GM10266 (cell line): ENCODE measurements around the gene GPX4.
A peak's percentile ranks its signal among the peaks of the same experiment; 100 is the strongest.

Source experiments
- DNase-seq: peaks from one replicate; pipeline ENCODE4 v3.0.0; 2012; ENCODE audit errors: extremely low spot score
- TF ChIP-seq, protein P1 (sequence below): IDR thresholded peaks from 2 replicates; pipeline ENCODE4 v1.5.1; 2012; ENCODE audit warnings: mild to moderate bottlenecking, low read depth; ENCODE audit not compliant: control insufficient read depth, insufficient read depth; ENCODE audit errors: missing control alignments

Gene GPX4

DNA sequence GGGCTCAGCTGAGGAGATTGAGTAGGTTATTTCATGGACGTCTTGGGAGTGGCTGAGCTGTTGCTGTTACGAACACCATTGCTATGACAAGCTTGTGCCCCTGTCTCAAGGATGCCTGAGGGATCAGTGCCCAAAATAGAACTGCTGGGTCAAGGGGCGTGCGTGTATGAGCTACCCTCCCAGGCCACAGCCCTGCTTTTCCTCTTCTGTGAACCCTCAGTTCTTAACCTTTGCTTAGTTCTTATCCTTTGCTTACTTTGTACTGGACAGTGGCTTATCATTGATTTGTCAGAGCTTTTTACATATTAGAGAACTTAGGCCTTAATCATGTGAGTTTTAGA, 27.8 kb upstream of the GPX4 start:
- TF ChIP-seq, protein P1, sequence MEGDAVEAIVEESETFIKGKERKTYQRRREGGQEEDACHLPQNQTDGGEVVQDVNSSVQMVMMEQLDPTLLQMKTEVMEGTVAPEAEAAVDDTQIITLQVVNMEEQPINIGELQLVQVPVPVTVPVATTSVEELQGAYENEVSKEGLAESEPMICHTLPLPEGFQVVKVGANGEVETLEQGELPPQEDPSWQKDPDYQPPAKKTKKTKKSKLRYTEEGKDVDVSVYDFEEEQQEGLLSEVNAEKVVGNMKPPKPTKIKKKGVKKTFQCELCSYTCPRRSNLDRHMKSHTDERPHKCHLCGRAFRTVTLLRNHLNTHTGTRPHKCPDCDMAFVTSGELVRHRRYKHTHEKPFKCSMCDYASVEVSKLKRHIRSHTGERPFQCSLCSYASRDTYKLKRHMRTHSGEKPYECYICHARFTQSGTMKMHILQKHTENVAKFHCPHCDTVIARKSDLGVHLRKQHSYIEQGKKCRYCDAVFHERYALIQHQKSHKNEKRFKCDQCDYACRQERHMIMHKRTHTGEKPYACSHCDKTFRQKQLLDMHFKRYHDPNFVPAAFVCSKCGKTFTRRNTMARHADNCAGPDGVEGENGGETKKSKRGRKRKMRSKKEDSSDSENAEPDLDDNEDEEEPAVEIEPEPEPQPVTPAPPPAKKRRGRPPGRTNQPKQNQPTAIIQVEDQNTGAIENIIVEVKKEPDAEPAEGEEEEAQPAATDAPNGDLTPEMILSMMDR: no peak

DNA sequence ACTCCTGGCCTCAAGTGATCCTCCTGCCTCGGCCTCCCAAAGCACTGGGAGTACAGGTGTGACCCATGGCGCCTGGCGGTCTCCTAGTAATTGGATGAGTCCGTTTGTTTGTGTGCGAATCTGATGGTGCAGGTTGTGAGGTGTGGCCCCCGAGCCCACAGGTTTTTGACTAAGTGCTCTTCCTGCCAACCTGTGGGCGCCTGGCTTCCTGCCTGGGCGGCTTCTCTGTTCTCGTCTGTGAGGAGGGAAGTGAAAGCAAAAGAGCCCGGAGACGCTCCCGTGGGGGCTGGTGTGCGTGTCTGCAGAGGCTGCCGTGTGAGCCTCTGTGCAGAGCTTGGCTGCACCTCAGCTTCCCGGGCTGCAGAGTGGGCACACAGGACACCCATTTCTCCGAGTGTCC, 26.8 kb upstream of the GPX4 start:
- DNase-seq: peak; percentile 96
- TF ChIP-seq, protein P1: no peak

More for the DNA sequence above, 27.8 kb upstream of the GPX4 start:
- DNase-seq: no peak

DNA sequence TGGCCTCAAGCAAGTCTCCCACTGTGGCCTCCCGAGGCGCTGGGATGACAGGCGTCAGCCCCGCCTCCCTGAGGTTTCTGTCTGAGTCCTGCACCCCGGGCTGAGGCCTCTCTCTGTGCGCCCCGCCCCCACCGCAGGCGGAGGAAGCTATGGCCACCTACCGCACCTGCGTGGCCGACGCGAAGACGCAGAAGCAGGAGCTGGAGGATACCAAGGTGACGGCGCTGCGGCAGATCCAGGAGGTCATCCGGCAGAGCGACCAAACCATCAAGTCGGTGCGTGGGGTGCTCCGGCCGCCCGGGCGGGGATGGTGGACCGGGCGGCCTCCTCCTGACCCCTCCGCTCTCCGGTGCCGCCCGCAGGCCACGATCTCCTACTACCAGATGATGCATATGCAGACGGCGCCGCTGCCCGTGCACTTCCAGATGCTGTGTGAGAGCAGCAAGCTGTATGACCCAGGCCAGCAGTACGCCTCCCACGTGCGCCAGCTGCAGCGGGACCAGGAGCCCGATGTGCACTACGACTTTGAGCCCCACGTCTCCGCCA, 24.2 kb upstream of the GPX4 start:
- TF ChIP-seq, protein P1: no peak
- DNase-seq: no peak

DNA sequence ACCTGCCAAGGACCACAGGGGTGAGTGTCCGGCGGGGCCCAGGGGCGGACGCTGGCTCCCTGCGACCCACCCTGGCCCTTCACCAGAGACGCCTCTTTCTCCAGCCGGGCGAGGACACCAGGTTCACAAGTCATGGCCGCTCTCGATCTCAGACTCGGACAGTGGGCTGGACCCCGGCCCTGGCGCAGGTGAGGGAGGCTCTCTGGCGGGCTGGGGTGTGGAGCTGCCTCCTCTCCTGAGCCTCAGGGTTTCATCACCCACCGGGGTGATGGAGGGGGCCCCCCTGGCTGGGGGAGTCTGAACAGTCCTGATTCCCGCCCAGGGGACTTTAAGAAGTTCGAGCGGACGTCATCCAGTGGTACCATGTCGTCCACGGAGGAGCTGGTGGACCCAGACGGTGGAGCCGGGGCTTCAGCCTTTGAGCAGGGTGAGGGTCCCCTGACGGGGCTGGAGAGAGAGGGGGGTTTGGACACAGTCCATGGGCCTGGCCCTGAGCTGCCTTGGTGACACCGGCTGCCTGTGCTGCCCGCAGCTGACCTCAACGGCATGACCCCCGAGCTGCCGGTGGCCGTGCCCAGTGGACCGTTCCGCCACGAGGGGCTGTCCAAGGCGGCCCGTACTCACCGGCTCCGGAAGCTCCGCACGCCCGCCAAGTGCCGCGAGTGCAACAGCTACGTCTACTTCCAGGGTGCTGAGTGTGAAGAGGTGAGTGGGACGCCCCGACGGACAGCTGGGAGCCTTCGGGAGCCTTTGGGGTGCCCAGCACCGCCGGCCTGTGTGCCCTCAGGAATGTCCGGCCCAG, 23.2 kb upstream of the GPX4 start:
- TF ChIP-seq, protein P1: no peak
- DNase-seq: no peak

DNA sequence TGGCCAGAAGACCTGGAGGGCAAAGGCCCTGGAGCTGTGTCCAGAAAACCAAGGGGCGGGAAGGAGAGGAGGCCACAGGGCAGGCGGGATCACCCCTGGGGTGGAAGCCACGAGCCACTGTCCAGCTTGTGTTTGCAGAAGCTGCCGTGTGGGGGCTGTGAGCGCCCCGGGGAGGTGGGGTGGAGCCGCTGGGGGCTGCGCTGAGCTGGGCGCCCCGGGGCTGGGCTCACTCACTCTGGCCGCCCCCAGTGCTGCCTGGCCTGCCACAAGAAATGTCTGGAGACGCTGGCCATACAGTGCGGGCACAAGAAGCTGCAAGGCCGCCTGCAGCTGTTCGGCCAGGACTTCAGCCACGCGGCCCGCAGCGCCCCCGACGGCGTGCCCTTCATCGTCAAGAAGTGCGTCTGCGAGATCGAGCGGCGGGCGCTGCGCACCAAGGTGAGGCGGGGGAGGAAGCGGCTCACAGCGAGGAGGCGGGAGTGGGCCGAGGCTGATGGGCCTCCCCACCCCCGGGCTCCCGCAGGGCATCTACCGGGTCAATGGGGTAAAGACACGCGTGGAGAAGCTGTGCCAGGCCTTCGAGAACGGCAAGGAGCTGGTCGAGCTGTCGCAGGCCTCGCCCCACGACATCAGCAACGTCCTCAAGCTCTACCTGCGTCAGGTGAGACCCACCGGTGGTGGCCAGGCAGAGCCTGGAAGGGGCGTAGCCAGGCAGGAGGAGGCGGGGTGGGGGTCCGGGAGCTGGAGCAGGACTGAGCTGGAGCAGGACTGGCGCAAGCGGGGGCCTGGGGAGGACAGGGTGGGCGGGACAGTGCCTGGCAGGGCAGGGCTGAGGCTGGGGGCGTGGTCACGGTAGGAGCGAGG, 22.3 kb upstream of the GPX4 start:
- TF ChIP-seq, protein P1: no peak
- DNase-seq: no peak

DNA sequence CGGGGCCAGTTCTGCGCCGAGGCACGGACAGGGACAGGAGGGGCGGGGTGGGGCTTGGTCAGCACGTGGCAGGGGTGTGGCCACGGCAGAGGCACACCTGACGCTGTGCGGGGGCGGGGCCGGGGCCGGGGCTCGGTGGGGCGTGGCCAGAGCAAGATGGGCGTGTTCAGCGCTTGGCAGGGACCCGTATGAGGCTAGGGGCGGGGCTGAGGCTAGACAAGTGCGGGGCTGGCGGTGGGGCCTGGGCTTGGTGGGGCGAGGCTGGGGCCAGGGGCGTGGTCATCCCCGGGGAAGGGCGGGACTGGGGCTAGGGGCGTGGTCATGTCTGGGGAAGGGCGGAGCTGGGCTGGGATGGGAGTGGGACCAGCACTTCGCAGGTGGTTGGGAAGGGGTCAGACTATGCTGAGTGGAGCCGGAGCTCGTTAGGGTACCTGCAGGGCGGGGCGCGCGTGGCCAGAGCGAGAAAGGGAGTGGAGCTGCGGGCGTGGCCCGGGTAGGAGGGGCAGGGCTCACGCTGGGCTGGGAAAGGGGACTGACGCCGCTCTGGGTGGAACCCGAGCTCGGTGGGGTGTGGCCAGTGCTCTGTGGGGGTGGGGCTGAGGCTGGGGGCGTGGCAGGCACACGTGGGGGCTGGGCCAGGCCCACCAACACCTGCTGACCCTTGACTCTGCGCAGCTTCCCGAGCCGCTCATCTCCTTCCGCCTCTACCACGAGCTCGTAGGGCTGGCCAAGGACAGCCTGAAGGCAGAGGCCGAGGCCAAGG, 21.4 kb upstream of the GPX4 start:
- peak; percentile 82 for DNase-seq
- TF ChIP-seq, protein P1: no peak
